K562 treated with DMSO at 1 percent for 12 hours (cell line): ENCODE measurements around the gene ROPN1L. TPM values are rescaled to one million over a fixed set of nuclear protein-coding genes. Genes with fewer than 3 reads are reported as not detected.

ENCODE experiments used
- total RNA-seq: library from RNA; unstranded; fragments of 300-600 nt; gene quantifications from 2 replicates; pipeline ENCODE4 v1.2.3, GENCODE V29; 2022; ENCODE audit not compliant: insufficient read depth

ROPN1L gene
- total RNA-seq: 2.1 TPM in 1 of 2 replicates, not detected in the other

DNA sequence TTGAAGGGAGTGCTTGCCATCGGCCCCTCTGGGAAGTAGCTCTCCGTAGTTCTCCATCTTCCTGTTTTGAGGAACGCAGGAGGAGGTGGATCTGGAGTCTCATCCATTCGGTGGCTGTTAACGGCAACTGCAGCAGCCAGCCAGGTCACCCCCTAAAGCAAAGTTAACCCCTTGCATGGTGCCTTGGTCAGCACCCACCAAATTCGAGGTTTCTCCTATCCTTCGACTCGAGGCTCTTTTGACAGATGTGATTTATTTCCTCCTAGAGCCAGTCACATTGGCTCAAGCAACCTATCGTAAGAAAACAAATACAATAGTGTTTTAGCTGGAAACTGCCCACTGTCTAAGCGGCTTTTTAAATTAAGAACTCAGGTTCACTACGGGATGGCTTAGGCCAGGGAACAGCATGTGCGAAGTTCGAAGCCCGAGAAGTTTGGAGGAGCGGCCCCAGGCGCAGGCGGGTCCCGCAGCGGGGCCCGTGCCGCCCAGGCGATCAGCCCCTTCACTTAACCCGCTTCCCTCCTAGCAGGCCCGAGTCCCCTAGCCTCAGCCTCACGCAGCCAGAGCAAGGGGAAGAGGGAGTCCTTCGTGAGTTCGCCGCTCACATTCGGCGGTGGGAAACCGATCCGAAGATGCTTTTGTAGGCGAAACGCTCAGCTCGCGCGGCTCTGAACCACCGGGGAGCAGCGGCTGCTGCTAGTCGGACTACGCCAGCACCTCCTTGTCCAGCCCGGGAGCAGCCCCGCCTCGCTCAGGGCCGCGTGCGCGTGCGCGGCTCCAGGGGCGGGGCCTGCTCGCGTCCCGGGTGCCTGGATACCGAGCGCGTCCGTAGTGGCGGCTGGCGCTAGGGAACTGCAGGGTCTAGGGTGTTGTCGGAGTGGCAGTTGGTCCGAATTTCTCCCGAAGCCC lies at the start of gene ROPN1L:
Gene ROPN1L (plus strand): TSS at position 797 of the 909 bp plus-strand sequence. CDS start 289 bp downstream, outside the sequence.

Other genes with a start within 250 kb of the ROPN1L start
- gene ATPSCKMT, start 192.0 kb upstream of the ROPN1L start, total RNA-seq: 16.6 and 26.1 TPM in 2 replicates
- gene CCT5, start 191.6 kb upstream of the ROPN1L start, total RNA-seq: 287 and 315 TPM in 2 replicates
- 67.2 and 122 TPM in 2 replicates for gene CMBL, start 134.0 kb upstream of the ROPN1L start, total RNA-seq
- gene MARCHF6, start 88.2 kb upstream of the ROPN1L start, total RNA-seq: 56.1 and 88.6 TPM in 2 replicates
- gene ANKRD33B, start 122.2 kb downstream of the ROPN1L start, total RNA-seq: 0.78 and 3.5 TPM in 2 replicates